GM18873 (cell line): ENCODE results near the gene CACNA1B.
"Not testable (repeated sequence)": the region's sequence is repeated elsewhere in the genome, so short reads cannot be mapped to it uniquely, and the experiment has no call there.

ENCODE experiments used
- ATAC-seq: cut with Tn5 transposase; IDR thresholded peaks from one replicate; pipeline ENCODE4 v1.9.1; 2021; ENCODE audit warnings: mild to moderate bottlenecking, moderate library complexity, moderate number of reproducible peaks; ENCODE audit not compliant: unreplicated experiment, low FRiP score

Gene CACNA1B

DNA sequence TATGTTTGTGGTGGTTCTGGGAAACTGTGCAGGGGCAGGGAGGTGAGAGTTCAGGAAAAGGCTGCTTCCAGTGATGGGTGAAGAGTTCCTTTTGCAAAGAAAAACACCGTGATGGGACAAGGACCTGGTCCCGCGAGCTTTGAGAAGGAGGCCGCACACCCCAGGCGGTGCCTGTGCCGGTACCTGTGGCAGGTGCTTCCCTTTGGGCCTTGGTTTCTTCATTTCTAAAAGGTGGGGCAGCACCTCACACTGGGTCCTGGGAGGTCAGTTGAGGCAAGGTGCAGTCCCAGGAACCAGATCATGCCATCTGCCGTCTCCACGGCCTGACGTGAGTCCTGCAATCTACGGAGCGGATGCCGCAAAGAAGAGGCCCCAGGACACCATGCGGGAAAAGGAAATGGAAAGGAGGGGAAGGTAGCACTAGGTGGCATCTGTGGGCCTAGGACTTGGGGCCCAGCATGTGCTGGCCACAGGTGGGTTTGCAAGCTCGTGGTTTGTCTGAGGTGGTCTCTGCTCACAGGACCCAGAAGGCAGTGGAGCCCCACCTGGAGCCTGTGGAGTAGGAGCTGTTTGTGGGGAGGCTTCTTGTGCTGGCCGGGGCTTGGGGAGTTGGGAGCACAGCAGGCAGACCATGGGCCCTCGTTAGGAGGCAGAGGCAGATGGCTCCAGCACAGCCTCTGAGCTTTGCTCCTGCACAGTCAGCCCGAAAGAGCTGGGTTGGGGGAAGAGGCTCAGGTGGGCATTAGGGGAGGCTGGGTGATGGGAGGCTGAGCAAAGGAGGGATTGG lies 131.6 kb downstream of the CACNA1B start:
- ATAC-seq, result no peak

- ATAC-seq, result no peak
These were observed 132.5 kb downstream of the CACNA1B start for GRCh38 chr9:138009803-138010690.

GRCh38 chr9:138010861-138011260 lies 133.3 kb downstream of the CACNA1B start:
- ATAC-seq, result no peak

DNA sequence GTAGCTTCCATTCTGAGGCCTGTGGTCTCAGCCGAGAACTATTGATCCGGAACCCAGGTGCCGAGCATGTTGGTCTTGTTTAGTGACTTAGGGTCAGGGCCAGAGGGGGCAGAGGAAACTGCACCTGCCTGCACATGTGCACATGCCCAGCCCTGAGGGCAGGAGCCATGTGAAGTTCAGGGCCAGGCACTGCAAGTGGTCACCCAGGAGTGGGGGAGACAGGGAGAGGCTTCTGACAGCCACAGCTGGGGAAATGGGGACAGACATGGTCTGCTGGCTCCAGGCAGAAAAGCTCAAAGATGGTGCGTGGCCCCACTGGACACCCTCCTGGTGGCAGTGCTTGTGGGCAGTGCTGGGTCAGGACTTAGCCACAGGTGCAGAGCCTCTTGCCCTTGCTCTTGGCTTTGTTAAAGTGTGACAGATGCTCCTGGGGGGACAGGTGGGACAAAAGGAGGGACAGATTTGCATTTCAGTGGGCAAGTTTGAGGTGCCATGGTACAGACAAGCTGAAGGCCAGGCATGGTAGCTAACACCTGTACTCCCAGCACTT lies 134.4 kb downstream of the CACNA1B start:
- no peak for ATAC-seq

- no peak for ATAC-seq
These were observed 135.7 kb downstream of the CACNA1B start for GRCh38 chr9:138013273-138013672.

DNA sequence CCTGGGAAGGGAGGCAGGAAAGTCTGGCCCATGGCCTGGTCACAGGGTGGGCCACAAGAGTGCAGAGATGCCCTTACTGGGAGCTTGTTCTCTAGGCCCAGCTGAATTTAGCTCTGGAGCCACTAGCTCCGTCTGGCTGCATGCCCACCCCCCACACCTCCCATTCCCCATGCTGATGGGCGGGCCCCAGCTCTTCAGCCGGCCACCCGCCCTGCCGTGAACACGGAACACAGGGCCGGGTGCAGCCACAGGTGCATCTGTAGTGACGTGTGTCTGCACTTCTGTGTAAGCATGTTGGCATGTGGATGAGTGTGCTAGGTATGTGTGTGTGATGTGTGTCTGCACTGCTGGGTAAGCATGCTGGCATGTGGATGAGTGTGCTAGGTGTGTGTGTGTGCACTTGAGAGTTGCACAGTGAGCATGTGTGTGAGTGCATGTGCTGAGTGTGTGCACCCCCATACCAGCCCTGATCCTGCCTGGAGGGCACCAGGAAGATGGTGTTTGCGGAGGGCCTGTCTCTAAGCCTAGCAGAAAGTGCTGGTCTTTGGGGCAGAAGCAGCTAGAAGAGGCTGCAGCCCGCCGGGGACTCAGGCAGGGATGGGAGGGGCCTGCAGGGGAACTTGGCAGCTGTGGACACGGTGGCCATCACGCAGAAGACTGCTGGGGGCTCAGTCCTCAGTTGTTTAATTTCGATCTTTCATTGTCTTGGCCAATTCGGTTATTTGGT lies 136.4 kb downstream of the CACNA1B start:
- ATAC-seq, result no peak

GRCh38 chr9:138014563-138014945 lies 137.0 kb downstream of the CACNA1B start:
- no peak for ATAC-seq

GRCh38 chr9:138015021-138015829 lies 137.6 kb downstream of the CACNA1B start:
- ATAC-seq, result no peak

GRCh38 chr9:138016406-138017187 lies 139.0 kb downstream of the CACNA1B start:
- ATAC-seq, result no peak

DNA sequence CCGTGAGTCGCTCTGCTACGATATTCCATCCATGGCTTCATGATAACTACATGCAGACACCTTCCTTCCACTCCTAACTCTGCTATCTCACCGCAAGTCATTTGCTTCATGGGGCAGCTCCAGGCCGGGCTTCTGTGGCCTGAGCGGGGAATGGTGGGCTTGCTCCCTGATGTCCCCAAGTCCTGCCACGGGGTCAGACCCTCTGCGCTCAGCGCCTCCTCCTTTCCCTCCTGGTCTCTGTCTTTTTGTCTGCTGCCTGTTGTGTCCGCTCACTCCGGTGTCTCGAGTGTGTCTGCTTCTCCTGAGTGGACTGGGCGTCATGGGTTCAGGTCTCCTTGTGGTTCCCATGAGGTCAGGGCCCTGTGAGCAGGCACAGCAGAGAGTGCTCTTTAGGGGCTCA lies 139.6 kb downstream of the CACNA1B start:
- ATAC-seq, result no peak

DNA sequence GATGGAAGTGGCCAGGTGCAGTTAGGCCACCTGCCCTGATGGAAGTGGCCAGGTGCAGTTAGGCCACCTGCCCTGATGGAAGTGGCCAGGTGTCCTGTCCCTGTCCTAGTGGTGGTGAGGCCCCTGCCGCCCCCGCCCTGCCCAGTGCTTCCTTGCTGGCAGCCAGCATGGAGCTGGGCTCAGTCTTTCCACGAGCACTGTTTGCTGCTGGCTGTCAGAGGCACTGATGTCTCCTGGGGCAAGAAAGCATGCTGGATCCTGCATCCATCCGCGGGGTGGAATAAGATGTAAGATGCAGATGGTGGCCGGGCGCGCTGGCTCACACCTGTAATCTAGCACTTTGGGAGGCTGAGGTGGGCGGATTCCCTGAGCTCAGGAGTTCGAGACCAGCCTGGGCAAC lies 141.9 kb downstream of the CACNA1B start:
- not testable (repeated sequence) for ATAC-seq

GRCh38 chr9:138020120-138020794 lies 142.7 kb downstream of the CACNA1B start:
- no peak for ATAC-seq

GRCh38 chr9:138020795-138021182 lies 143.2 kb downstream of the CACNA1B start:
- no peak for ATAC-seq

DNA sequence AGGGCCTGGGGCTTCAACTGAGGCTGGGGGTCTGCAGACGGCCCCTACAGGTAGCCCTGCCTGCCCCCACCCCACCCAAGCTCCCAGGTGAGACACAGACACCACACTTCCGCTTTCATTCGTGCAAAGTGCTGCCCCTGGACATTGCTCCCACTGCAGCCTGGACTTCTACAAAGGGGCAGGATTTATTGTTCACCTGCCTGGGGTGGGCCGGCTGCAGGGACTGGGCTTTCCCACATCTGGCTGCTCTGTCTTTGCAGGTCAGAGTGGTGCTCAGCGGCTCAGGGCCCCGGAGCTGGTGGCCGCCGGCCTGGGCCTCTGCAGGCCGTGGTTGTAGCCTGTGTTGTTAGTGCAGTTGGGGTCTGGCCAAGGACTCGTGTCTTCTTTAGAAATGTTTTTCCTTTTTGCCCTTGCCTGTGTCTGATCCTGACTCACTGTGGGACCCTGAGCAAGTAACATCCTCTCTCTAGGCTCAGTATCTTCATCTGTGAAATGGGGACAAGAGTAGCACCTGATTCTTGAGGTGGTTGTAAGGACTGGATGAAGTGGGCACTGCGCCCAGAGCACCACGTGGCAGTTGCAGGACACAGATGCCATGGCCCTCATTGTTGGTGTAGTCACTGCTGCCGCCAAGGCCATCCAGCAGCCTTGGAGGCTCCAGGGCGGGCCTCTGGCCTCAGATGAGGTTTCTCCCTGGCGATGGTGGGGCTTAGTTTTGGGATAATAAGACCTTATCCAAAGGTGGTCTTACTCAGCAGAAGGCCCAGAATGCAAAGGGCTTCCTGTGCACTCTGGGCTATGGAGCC lies 143.9 kb downstream of the CACNA1B start:
- no peak for ATAC-seq

GRCh38 chr9:138022121-138022741 lies 144.6 kb downstream of the CACNA1B start:
- no peak for ATAC-seq

DNA sequence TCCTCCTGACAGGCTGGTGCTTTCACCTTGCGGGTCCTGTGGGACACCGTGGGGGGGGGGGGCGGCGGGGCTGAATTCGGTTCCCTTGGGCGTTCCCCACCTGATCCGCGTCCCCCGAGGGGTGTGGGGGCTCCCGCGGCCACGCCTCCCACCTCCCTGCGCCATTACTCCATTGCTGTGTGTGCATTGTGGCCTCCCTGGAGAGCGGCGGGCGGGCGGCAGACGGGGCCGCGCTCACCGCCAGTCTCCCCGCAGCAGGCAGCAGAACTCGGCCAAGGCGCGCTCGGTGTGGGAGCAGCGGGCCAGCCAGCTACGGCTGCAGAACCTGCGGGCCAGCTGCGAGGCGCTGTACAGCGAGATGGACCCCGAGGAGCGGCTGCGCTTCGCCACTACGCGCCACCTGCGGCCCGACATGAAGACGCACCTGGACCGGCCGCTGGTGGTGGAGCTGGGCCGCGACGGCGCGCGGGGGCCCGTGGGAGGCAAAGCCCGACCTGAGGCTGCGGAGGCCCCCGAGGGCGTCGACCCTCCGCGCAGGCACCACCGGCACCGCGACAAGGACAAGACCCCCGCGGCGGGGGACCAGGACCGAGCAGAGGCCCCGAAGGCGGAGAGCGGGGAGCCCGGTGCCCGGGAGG lies 145.3 kb downstream of the CACNA1B start:
- no peak for ATAC-seq
